IMR-90 (cell line): ENCODE data around the gene SH3RF3. TPM values are rescaled to one million over a fixed set of nuclear protein-coding genes. Genes with fewer than 3 reads are reported as not detected.

Experiments
- ATAC-seq: fragments of 200-7000 bp; cut with Tn5 transposase; 2 replicates; pipeline ENCODE4 v1.9.1; 2020; ENCODE audit warnings: low read depth, mild to moderate bottlenecking, moderate library complexity
- BruUV-seq: library from RNA; stranded (reverse); fragments of 400-500 nt; replicated peaks from 2 replicates; lab custom pipeline; 2021; lab: Mats Ljungman, UMichigan
- CTCF ChIA-PET: fragments of 300-600 bp; formaldehyde crosslinking; extraction: SDS; loops from one replicate; lab custom pipeline; 2021; ENCODE audit warnings: antibody characterized with exemption; lab: Yijun Ruan, JAX
- POLR2A ChIA-PET: fragments of 300-600 bp; sonication (Branson Sonifier 250); formaldehyde crosslinking; loops from one replicate; lab custom pipeline; 2022; ENCODE audit warnings: antibody characterized with exemption; ENCODE audit not compliant: unreplicated experiment; lab: Charles Lee
- DNase-seq: peaks from one replicate; pipeline ENCODE4 v3.0.0; 2013
- H2AFZ ChIP-seq: replicated peaks from 2 replicates; pipeline ENCODE3; 2013; ENCODE audit warnings: low read length, mild to moderate bottlenecking; ENCODE audit not compliant: poor library complexity
- H2AK5ac ChIP-seq: 2 replicates; pipeline ENCODE4 v1.6.1; 2013; ENCODE audit warnings: low read depth, low read length, inconsistent platforms
- H2AK9ac ChIP-seq: replicated peaks from 2 replicates; pipeline ENCODE3; 2013; ENCODE audit warnings: mild to moderate bottlenecking, low read depth, low read length, moderate library complexity; ENCODE audit not compliant: poor library complexity
- H2BK120ac ChIP-seq: 2 replicates; pipeline ENCODE4 v1.6.1; 2013; ENCODE audit warnings: low read depth, low read length, inconsistent platforms
- H2BK15ac ChIP-seq: 3 replicates; pipeline ENCODE4 v1.6.1; 2013; ENCODE audit warnings: low read depth, low read length, inconsistent platforms
- H2BK20ac ChIP-seq: 2 replicates; pipeline ENCODE4 v1.6.1; 2013; ENCODE audit warnings: low read depth, mild to moderate bottlenecking, inconsistent platforms, low read length, moderate library complexity
- H2BK5ac ChIP-seq: 2 replicates; pipeline ENCODE4 v1.6.1; 2013; ENCODE audit warnings: mild to moderate bottlenecking, low read depth, low read length, inconsistent platforms; ENCODE audit not compliant: poor library complexity, severe bottlenecking
- H3K14ac ChIP-seq: replicated peaks from 2 replicates; pipeline ENCODE4 v1.6.1; 2013; ENCODE audit warnings: low read depth, low read length, inconsistent platforms
- H3K18ac ChIP-seq: 2 replicates; pipeline ENCODE4 v1.6.1; 2013; ENCODE audit warnings: low read depth, low read length, control low read depth
- H3K23ac ChIP-seq: 2 replicates; pipeline ENCODE4 v1.6.1; 2013; ENCODE audit warnings: low read depth, low read length, inconsistent platforms
- H3K27ac ChIP-seq: 2 replicates; pipeline ENCODE4 v1.5.1; 2013; ENCODE audit warnings: mild to moderate bottlenecking, control low read depth, low read length; ENCODE audit not compliant: insufficient read depth
- H3K27me3 ChIP-seq: 2 replicates; pipeline ENCODE4 v1.6.1; 2013; ENCODE audit warnings: low read length; ENCODE audit not compliant: control insufficient read depth, insufficient read depth
- H3K36me3 ChIP-seq: 2 replicates; pipeline ENCODE4 v1.6.1; 2013; ENCODE audit warnings: low read length, mixed read lengths; ENCODE audit not compliant: control insufficient read depth, insufficient read depth
- H3K4ac ChIP-seq: 2 replicates; pipeline ENCODE4 v1.6.1; 2013; ENCODE audit warnings: low read depth, low read length, inconsistent platforms
- H3K4me1 ChIP-seq: 2 replicates; pipeline ENCODE4 v1.6.1; 2013; ENCODE audit warnings: low read length, mixed read lengths; ENCODE audit not compliant: control insufficient read depth, insufficient read depth
- H3K4me2 ChIP-seq: 2 replicates; pipeline ENCODE4 v1.6.1; 2013; ENCODE audit warnings: low read depth, mild to moderate bottlenecking, control low read depth, low read length, moderate library complexity
- H3K4me3 ChIP-seq: 2 replicates; pipeline ENCODE4 v1.5.1; 2013; ENCODE audit warnings: low read depth, mild to moderate bottlenecking, control low read depth, low read length, moderate library complexity; ENCODE audit not compliant: insufficient read depth
- H3K56ac ChIP-seq: 2 replicates; pipeline ENCODE4 v1.6.1; 2013; ENCODE audit warnings: low read length, inconsistent platforms; ENCODE audit not compliant: insufficient read depth; ENCODE audit errors: extremely low read depth
- H3K79me1 ChIP-seq, 2 experiments: 2 replicates each; pipeline ENCODE4 v1.6.1; 2013; ENCODE audit warnings: low read length in 2 of 2, inconsistent platforms in 1 of 2, low read depth in 1 of 2
- H3K9ac ChIP-seq: 2 replicates; pipeline ENCODE4 v1.6.1; 2013; ENCODE audit warnings: low read depth, low read length, control low read depth
- H3K9me1 ChIP-seq: 2 replicates; pipeline ENCODE4 v1.6.1; 2013; ENCODE audit warnings: low read length, inconsistent platforms; ENCODE audit not compliant: insufficient read depth
- H3K9me3 ChIP-seq: 2 replicates; pipeline ENCODE4 v1.6.1; 2013; ENCODE audit warnings: low read length; ENCODE audit not compliant: control insufficient read depth, insufficient read depth
- H4K20me1 ChIP-seq: 2 replicates; pipeline ENCODE4 v1.6.1; 2013; ENCODE audit warnings: low read length, inconsistent platforms; ENCODE audit not compliant: insufficient read depth
- H4K5ac ChIP-seq: 2 replicates; pipeline ENCODE4 v1.6.1; 2013; ENCODE audit warnings: mild to moderate bottlenecking, low read depth, low read length, control low read depth
- H4K8ac ChIP-seq, 2 experiments: 2 replicates each; pipeline ENCODE4 v1.6.1; 2013; ENCODE audit warnings: low read depth in 2 of 2, low read length in 2 of 2, control low read depth in 1 of 2, inconsistent platforms in 1 of 2
- H4K91ac ChIP-seq: 2 replicates; pipeline ENCODE4 v1.6.1; 2013; ENCODE audit warnings: low read depth, low read length, inconsistent platforms; ENCODE audit not compliant: insufficient read depth
- BHLHE40 ChIP-seq: fragments of 150-350 bp; IDR thresholded peaks from 2 replicates; pipeline ENCODE4 v1.6.1; 2016; ENCODE audit warnings: mild to moderate bottlenecking, low read depth, low read length
- CEBPB ChIP-seq: IDR thresholded peaks from 2 replicates; pipeline ENCODE4 v1.6.1; 2012; ENCODE audit warnings: low read depth, low read length, improper control_type of control experiment
- CHD1 ChIP-seq: IDR thresholded peaks from 2 replicates; pipeline ENCODE4 v1.6.1; 2012; ENCODE audit warnings: low read depth, low read length, improper control_type of control experiment
- FOS ChIP-seq: fragments of 150-350 bp; IDR thresholded peaks from 2 replicates; pipeline ENCODE4 v1.6.1; 2016; ENCODE audit warnings: low read depth, low read length
- MAFK ChIP-seq: IDR thresholded peaks from 2 replicates; pipeline ENCODE4 v1.6.1; 2012; ENCODE audit warnings: low read depth, low read length, improper control_type of control experiment
- MAZ ChIP-seq: IDR thresholded peaks from 2 replicates; pipeline ENCODE4 v1.6.1; 2012; ENCODE audit warnings: low read depth, mild to moderate bottlenecking, low read length, improper control_type of control experiment, moderate library complexity, borderline replicate concordance
- MXI1 ChIP-seq: IDR thresholded peaks from 2 replicates; pipeline ENCODE4 v1.6.1; 2012; ENCODE audit warnings: low read depth, mild to moderate bottlenecking, low read length, moderate library complexity, borderline replicate concordance
- NFE2L2 ChIP-seq: fragments of 150-350 bp; IDR thresholded peaks from 2 replicates; pipeline ENCODE4 v1.6.1; 2016; ENCODE audit warnings: low read depth, mild to moderate bottlenecking, low read length
- POLR2A ChIP-seq: IDR thresholded peaks from 2 replicates; pipeline ENCODE4 v1.6.1; 2012; ENCODE audit warnings: mild to moderate bottlenecking, low read depth, low read length
- RAD21 ChIP-seq: IDR thresholded peaks from 2 replicates; pipeline ENCODE4 v1.6.1; 2012; ENCODE audit warnings: low read length, improper control_type of control experiment
- RCOR1 ChIP-seq: IDR thresholded peaks from 2 replicates; pipeline ENCODE4 v1.6.1; 2012; ENCODE audit warnings: mild to moderate bottlenecking, low read length, improper control_type of control experiment; ENCODE audit not compliant: insufficient replicate concordance
- RFX5 ChIP-seq: IDR thresholded peaks from 2 replicates; pipeline ENCODE4 v1.8.0; 2012; ENCODE audit warnings: low read depth, mild to moderate bottlenecking, low read length, moderate library complexity
- SMC3 ChIP-seq: fragments of 150-350 bp; IDR thresholded peaks from 2 replicates; pipeline ENCODE4 v1.6.1; 2016; ENCODE audit warnings: low read depth, mild to moderate bottlenecking, antibody characterized with exemption, low read length, moderate library complexity
- WGBS, 2 experiments: methylation state at CpG; one replicate each; pipeline versions ENCODE4 v1.1.5 to v1.1.7; 2013; ENCODE audit warnings: missing lambda C conversion rate in 2 of 2; ENCODE audit not compliant: insufficient read length in 1 of 2; ENCODE audit errors: extremely low coverage in 2 of 2; 5-methylcytosine and 5-hydroxymethylcytosine counted together
- dilution Hi-C: fragments of 300-500 bp; cut with HindIII; formaldehyde crosslinking; loops from one replicate; pipeline ENCODE4 v1.14.3; 2018; ENCODE audit warnings: low sequenced_read_pairs; ENCODE audit not compliant: unreplicated experiment
- in situ Hi-C: fragments of 300-500 bp; cut with MboI; formaldehyde crosslinking; loops from 3 replicates; pipeline ENCODE4 v1.14.3; 2019; ENCODE audit warnings: low sequenced_read_pairs, inconsistent platforms, mixed read lengths
- intact Hi-C: fragments of 100-400 bp; cut with micrococcal nuclease; formaldehyde crosslinking; loops from 2 replicates; pipeline ENCODE4 v1.10.0; 2022
- polyA plus RNA-seq, 3 experiments: library from polyadenylated mRNA; depleted of rRNA; stranded (reverse); fragments of >200 nt; gene quantifications; 2 replicates each; pipeline ENCODE4 v1.2.3, GENCODE V29; 2012; ENCODE audit warnings: low replicate concordance in 1 of 3
- total RNA-seq: library from RNA; depleted of rRNA; stranded (reverse); fragments of >200 nt; gene quantifications from 2 replicates; pipeline ENCODE4 v1.2.3, GENCODE V29; 2012
- TF ChIP-seq, protein P1 (sequence below): fragments of 150-350 bp; IDR thresholded peaks from 2 replicates; pipeline ENCODE4 v1.6.1; 2016; ENCODE audit warnings: low read depth, mild to moderate bottlenecking, low read length, moderate library complexity, borderline replicate concordance
- TF ChIP-seq, protein P2 (sequence below): fragments of 150-350 bp; IDR thresholded peaks from 2 replicates; pipeline ENCODE4 v1.6.1; 2017; ENCODE audit warnings: mild to moderate bottlenecking, antibody characterized with exemption, low read length, low read depth
- TF ChIP-seq, protein P3 (sequence below): conservative IDR thresholded peaks from 2 replicates; pipeline ENCODE4 v1.5.1; 2012; ENCODE audit warnings: mild to moderate bottlenecking, low read depth, low read length, improper control_type of control experiment

Gene SH3RF3
- total and polyA plus RNA-seq, 2 of the 4 experiments (the other 2 are of a cell fraction), result 3.4 to 5.3 TPM

DNA sequence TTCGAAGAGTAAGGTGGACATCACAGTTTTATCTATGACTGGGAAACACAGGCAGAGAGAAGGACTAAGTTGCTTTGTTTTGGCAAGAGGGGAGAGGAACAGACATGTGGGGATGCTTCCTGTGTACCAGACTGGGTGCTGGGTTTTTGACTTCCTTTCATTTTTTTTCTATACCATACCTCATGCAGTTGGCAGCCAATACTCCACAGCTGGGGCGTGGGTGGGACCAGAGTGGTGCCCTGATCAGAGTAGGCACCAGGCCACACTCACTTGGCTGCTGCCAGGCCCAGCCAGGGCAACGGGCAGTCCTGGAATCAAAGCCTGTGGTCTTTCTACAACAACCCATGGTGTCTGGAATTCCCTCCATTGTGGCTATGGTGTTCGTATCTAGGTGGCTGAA, 45.2 kb downstream of the SH3RF3 start:
- peaks cover 39% of the 10 kb centered on the region for H3K9me1 ChIP-seq
- ChIA-PET POLR2A (no interaction called here), CTCF (no interaction called here)
- peaks cover 41 to 72% of the 10 kb centered on the region in 2 experiments for H3K79me1 ChIP-seq
- H3K18ac ChIP-seq, result peak overlapping the region; percentile 85
- H3K4me3 ChIP-seq, result no peak overlapping the region
- peak overlapping the region; percentile 98 for H2BK120ac ChIP-seq
- H2BK20ac ChIP-seq, result peak overlapping the region; percentile 91
- peak overlapping the region; percentile 91 for H4K5ac ChIP-seq
- H3K4ac ChIP-seq, result peak overlapping the region; percentile 99
- peaks cover 41% of the 10 kb centered on the region for H3K4me1 ChIP-seq
- H2BK15ac ChIP-seq, result peak overlapping the region; percentile 73; the same call in 2 of the 3 replicates
- in situ Hi-C loops (no loop called here), dilution Hi-C loops (no loop called here), intact Hi-C loops (loop anchor here (5.0 kb wide), 3 partner anchors 43 to 148 kb away; no protein-coding TSS in a partner anchor)
- 0 out of 2 replicates have a peak, but pooled peaks cover 2% of the 10 kb centered on the region for H3K9me3 ChIP-seq
- no peaks in the 10 kb centered on the region for H3K36me3 ChIP-seq
- peak overlapping the region; percentile 99 for H4K91ac ChIP-seq
- H3K56ac ChIP-seq, result peak overlapping the region; percentile 77; the same call in 1 of the 2 replicates
- peak overlapping the region; percentile 50 for H3K9ac ChIP-seq
- H2BK5ac ChIP-seq, result peak overlapping the region; percentile 94
- DNase-seq (no peak), ATAC-seq (no peak)
- peak overlapping the region; percentile 93 for H2AK9ac ChIP-seq
- H4K8ac ChIP-seq, result peak overlapping the region; percentile 70 to 97
- peak overlapping the region; percentile 82 for H3K27ac ChIP-seq
- peak overlapping the region; percentile 98 for H3K14ac ChIP-seq
- no CpG with 5 or more reads among the region's 4 CpGs for WGBS, 2 experiments
- peak overlapping the region; percentile 70 for H2AFZ ChIP-seq
- peak overlapping the region; percentile 99 for H2AK5ac ChIP-seq
- TF ChIP-seq RCOR1 (no peak), CEBPB (no peak), POLR2A (no peak), MAZ (no peak), BHLHE40 (no peak), RFX5 (no peak), CHD1 (no peak), NFE2L2 (no peak), SMC3 (no peak), MAFK (no peak), MXI1 (no peak), RAD21 (no peak), FOS (no peak)
- TF ChIP-seq, protein P1, sequence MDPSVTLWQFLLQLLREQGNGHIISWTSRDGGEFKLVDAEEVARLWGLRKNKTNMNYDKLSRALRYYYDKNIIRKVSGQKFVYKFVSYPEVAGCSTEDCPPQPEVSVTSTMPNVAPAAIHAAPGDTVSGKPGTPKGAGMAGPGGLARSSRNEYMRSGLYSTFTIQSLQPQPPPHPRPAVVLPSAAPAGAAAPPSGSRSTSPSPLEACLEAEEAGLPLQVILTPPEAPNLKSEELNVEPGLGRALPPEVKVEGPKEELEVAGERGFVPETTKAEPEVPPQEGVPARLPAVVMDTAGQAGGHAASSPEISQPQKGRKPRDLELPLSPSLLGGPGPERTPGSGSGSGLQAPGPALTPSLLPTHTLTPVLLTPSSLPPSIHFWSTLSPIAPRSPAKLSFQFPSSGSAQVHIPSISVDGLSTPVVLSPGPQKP, result no peak
- TF ChIP-seq, protein P2, sequence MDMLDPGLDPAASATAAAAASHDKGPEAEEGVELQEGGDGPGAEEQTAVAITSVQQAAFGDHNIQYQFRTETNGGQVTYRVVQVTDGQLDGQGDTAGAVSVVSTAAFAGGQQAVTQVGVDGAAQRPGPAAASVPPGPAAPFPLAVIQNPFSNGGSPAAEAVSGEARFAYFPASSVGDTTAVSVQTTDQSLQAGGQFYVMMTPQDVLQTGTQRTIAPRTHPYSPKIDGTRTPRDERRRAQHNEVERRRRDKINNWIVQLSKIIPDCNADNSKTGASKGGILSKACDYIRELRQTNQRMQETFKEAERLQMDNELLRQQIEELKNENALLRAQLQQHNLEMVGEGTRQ, result no peak
- TF ChIP-seq, protein P3, sequence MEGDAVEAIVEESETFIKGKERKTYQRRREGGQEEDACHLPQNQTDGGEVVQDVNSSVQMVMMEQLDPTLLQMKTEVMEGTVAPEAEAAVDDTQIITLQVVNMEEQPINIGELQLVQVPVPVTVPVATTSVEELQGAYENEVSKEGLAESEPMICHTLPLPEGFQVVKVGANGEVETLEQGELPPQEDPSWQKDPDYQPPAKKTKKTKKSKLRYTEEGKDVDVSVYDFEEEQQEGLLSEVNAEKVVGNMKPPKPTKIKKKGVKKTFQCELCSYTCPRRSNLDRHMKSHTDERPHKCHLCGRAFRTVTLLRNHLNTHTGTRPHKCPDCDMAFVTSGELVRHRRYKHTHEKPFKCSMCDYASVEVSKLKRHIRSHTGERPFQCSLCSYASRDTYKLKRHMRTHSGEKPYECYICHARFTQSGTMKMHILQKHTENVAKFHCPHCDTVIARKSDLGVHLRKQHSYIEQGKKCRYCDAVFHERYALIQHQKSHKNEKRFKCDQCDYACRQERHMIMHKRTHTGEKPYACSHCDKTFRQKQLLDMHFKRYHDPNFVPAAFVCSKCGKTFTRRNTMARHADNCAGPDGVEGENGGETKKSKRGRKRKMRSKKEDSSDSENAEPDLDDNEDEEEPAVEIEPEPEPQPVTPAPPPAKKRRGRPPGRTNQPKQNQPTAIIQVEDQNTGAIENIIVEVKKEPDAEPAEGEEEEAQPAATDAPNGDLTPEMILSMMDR, result no peak
- BruUV-seq, result no TSS peak
- H4K20me1 ChIP-seq, result 0 out of 2 replicates have a peak, but pooled peaks cover 11% of the 10 kb centered on the region
- peak overlapping the region; percentile 4; the same call in 1 of the 2 replicates for H3K4me2 ChIP-seq
- peak overlapping the region; percentile 99 for H3K23ac ChIP-seq
- no peaks in the 10 kb centered on the region for H3K27me3 ChIP-seq
